ENCODE measurements around the gene SCLY.

Gene SCLY

GRCh38 chr2:238077292-238077691 lies 16.5 kb downstream of the SCLY start:
- Histone ChIP-seq H3K27me3 (ENCODE audit: low read depth, low read length) (no peaks in the 10 kb centered on the region), H3K27ac (ENCODE audit: low read length) (no peak overlapping the region), H3K9me3 (ENCODE audit: control insufficient read depth in 1 of 2, low read length in 2 of 2) (no peaks in the 10 kb centered on the region), H3K36me3 (ENCODE audit: control insufficient read depth in 1 of 2, insufficient read depth in 2 of 2, low read length in 2 of 2) (peaks cover 5 to 23% of the 10 kb centered on the region in 2 donors), H3K4me3 (ENCODE audit: low read depth in 1 of 2, low read length in 2 of 2) (no peak overlapping the region), H3K4me1 (ENCODE audit: control insufficient read depth in 1 of 2, insufficient read depth in 2 of 2, low read length in 2 of 2) (peaks cover 0 to 3% of the 10 kb centered on the region in 2 donors)

- Histone ChIP-seq H3K36me3 (ENCODE audit: control insufficient read depth in 1 of 2, insufficient read depth in 2 of 2, low read length in 2 of 2) (peaks cover 18 to 25% of the 10 kb centered on the region in 2 donors), H3K27me3 (ENCODE audit: low read depth, low read length) (no peaks in the 10 kb centered on the region), H3K27ac (ENCODE audit: low read length) (no peak overlapping the region), H3K4me1 (ENCODE audit: control insufficient read depth in 1 of 2, insufficient read depth in 2 of 2, low read length in 2 of 2) (peaks cover 0 to 4% of the 10 kb centered on the region in 2 donors), H3K9me3 (ENCODE audit: control insufficient read depth in 1 of 2, low read length in 2 of 2) (no peaks in the 10 kb centered on the region), H3K4me3 (ENCODE audit: low read depth in 1 of 2, low read length in 2 of 2) (no peak overlapping the region)
Measured at GRCh38 chr2:238079874-238080327, 19.1 kb downstream of the SCLY start.

- peaks cover 18 to 25% of the 10 kb centered on the region in 2 donors for H3K36me3 ChIP-seq (ENCODE audit: control insufficient read depth in 1 of 2, insufficient read depth in 2 of 2, low read length in 2 of 2)
- peaks cover 0 to 4% of the 10 kb centered on the region in 2 donors for H3K4me1 ChIP-seq (ENCODE audit: control insufficient read depth in 1 of 2, insufficient read depth in 2 of 2, low read length in 2 of 2)
- no peak overlapping the region for H3K27ac ChIP-seq (ENCODE audit: low read length)
- H3K4me3 ChIP-seq (ENCODE audit: low read depth in 1 of 2, low read length in 2 of 2): no peak overlapping the region
- H3K27me3 ChIP-seq (ENCODE audit: low read depth, low read length): no peaks in the 10 kb centered on the region
- H3K9me3 ChIP-seq (ENCODE audit: control insufficient read depth in 1 of 2, low read length in 2 of 2): no peaks in the 10 kb centered on the region
Measured at GRCh38 chr2:238080518-238080917, 19.7 kb downstream of the SCLY start.

GRCh38 chr2:238081150-238081549 lies 20.3 kb downstream of the SCLY start:
- Histone ChIP-seq H3K27me3 (ENCODE audit: low read depth, low read length) (no peaks in the 10 kb centered on the region), H3K9me3 (ENCODE audit: control insufficient read depth in 1 of 2, low read length in 2 of 2) (no peaks in the 10 kb centered on the region), H3K4me3 (ENCODE audit: low read depth in 1 of 2, low read length in 2 of 2) (no peak overlapping the region), H3K27ac (ENCODE audit: low read length) (no peak overlapping the region), H3K4me1 (ENCODE audit: control insufficient read depth in 1 of 2, insufficient read depth in 2 of 2, low read length in 2 of 2) (peaks cover 0 to 4% of the 10 kb centered on the region in 2 donors), H3K36me3 (ENCODE audit: control insufficient read depth in 1 of 2, insufficient read depth in 2 of 2, low read length in 2 of 2) (peaks cover 18 to 25% of the 10 kb centered on the region in 2 donors)

GRCh38 chr2:238081561-238081960 lies 20.8 kb downstream of the SCLY start:
- Histone ChIP-seq H3K4me3 (ENCODE audit: low read depth in 1 of 2, low read length in 2 of 2) (no peak overlapping the region), H3K9me3 (ENCODE audit: control insufficient read depth in 1 of 2, low read length in 2 of 2) (no peaks in the 10 kb centered on the region), H3K27ac (ENCODE audit: low read length) (no peak overlapping the region), H3K36me3 (ENCODE audit: control insufficient read depth in 1 of 2, insufficient read depth in 2 of 2, low read length in 2 of 2) (peaks cover 18 to 25% of the 10 kb centered on the region in 2 donors), H3K4me1 (ENCODE audit: control insufficient read depth in 1 of 2, insufficient read depth in 2 of 2, low read length in 2 of 2) (peaks cover 0 to 4% of the 10 kb centered on the region in 2 donors), H3K27me3 (ENCODE audit: low read depth, low read length) (no peaks in the 10 kb centered on the region)

GRCh38 chr2:238082151-238082550 lies 21.4 kb downstream of the SCLY start:
- peaks cover 0 to 4% of the 10 kb centered on the region in 2 donors for H3K4me1 ChIP-seq (ENCODE audit: control insufficient read depth in 1 of 2, insufficient read depth in 2 of 2, low read length in 2 of 2)
- no peaks in the 10 kb centered on the region for H3K9me3 ChIP-seq (ENCODE audit: control insufficient read depth in 1 of 2, low read length in 2 of 2)
- no peak overlapping the region for H3K4me3 ChIP-seq (ENCODE audit: low read depth in 1 of 2, low read length in 2 of 2)
- no peak overlapping the region for H3K27ac ChIP-seq (ENCODE audit: low read length)
- H3K36me3 ChIP-seq (ENCODE audit: control insufficient read depth in 1 of 2, insufficient read depth in 2 of 2, low read length in 2 of 2): peaks cover 18 to 25% of the 10 kb centered on the region in 2 donors
- no peaks in the 10 kb centered on the region for H3K27me3 ChIP-seq (ENCODE audit: low read depth, low read length)

GRCh38 chr2:238082827-238083226 lies 22.0 kb downstream of the SCLY start:
- peaks cover 18 to 21% of the 10 kb centered on the region in 2 donors for H3K36me3 ChIP-seq (ENCODE audit: control insufficient read depth in 1 of 2, insufficient read depth in 2 of 2, low read length in 2 of 2)
- no peak overlapping the region for H3K27ac ChIP-seq (ENCODE audit: low read length)
- no peaks in the 10 kb centered on the region for H3K27me3 ChIP-seq (ENCODE audit: low read depth, low read length)
- peaks cover 0 to 4% of the 10 kb centered on the region in 2 donors for H3K4me1 ChIP-seq (ENCODE audit: control insufficient read depth in 1 of 2, insufficient read depth in 2 of 2, low read length in 2 of 2)
- H3K4me3 ChIP-seq (ENCODE audit: low read depth in 1 of 2, low read length in 2 of 2): no peak overlapping the region
- no peaks in the 10 kb centered on the region for H3K9me3 ChIP-seq (ENCODE audit: control insufficient read depth in 1 of 2, low read length in 2 of 2)

GRCh38 chr2:238083919-238084318 lies 23.1 kb downstream of the SCLY start:
- Histone ChIP-seq H3K36me3 (ENCODE audit: control insufficient read depth in 1 of 2, insufficient read depth in 2 of 2, low read length in 2 of 2) (peaks cover 18 to 20% of the 10 kb centered on the region in 2 donors), H3K27ac (ENCODE audit: low read length) (no peak overlapping the region), H3K9me3 (ENCODE audit: control insufficient read depth in 1 of 2, low read length in 2 of 2) (no peaks in the 10 kb centered on the region), H3K27me3 (ENCODE audit: low read depth, low read length) (no peaks in the 10 kb centered on the region), H3K4me1 (ENCODE audit: control insufficient read depth in 1 of 2, insufficient read depth in 2 of 2, low read length in 2 of 2) (peaks cover 0 to 4% of the 10 kb centered on the region in 2 donors), H3K4me3 (ENCODE audit: low read depth in 1 of 2, low read length in 2 of 2) (no peak overlapping the region)

- H3K4me3 ChIP-seq (ENCODE audit: low read depth in 1 of 2, low read length in 2 of 2): no peak overlapping the region
- H3K36me3 ChIP-seq (ENCODE audit: control insufficient read depth in 1 of 2, insufficient read depth in 2 of 2, low read length in 2 of 2): peaks cover 18 to 20% of the 10 kb centered on the region in 2 donors
- H3K4me1 ChIP-seq (ENCODE audit: control insufficient read depth in 1 of 2, insufficient read depth in 2 of 2, low read length in 2 of 2): peaks cover 0 to 4% of the 10 kb centered on the region in 2 donors
- no peaks in the 10 kb centered on the region for H3K27me3 ChIP-seq (ENCODE audit: low read depth, low read length)
- no peaks in the 10 kb centered on the region for H3K9me3 ChIP-seq (ENCODE audit: control insufficient read depth in 1 of 2, low read length in 2 of 2)
- no peak overlapping the region for H3K27ac ChIP-seq (ENCODE audit: low read length)
Measured at GRCh38 chr2:238084761-238085160, 24.0 kb downstream of the SCLY start.

- peaks cover 0 to 4% of the 10 kb centered on the region in 2 donors for H3K4me1 ChIP-seq (ENCODE audit: control insufficient read depth in 1 of 2, insufficient read depth in 2 of 2, low read length in 2 of 2)
- H3K27me3 ChIP-seq (ENCODE audit: low read depth, low read length): no peaks in the 10 kb centered on the region
- peaks cover 18 to 20% of the 10 kb centered on the region in 2 donors for H3K36me3 ChIP-seq (ENCODE audit: control insufficient read depth in 1 of 2, insufficient read depth in 2 of 2, low read length in 2 of 2)
- H3K27ac ChIP-seq (ENCODE audit: low read length): no peak overlapping the region
- H3K9me3 ChIP-seq (ENCODE audit: control insufficient read depth in 1 of 2, low read length in 2 of 2): no peaks in the 10 kb centered on the region
- no peak overlapping the region for H3K4me3 ChIP-seq (ENCODE audit: low read depth in 1 of 2, low read length in 2 of 2)
Measured at GRCh38 chr2:238085899-238086298, 25.1 kb downstream of the SCLY start.

- Histone ChIP-seq H3K4me3 (ENCODE audit: low read depth in 1 of 2, low read length in 2 of 2) (no peak overlapping the region), H3K36me3 (ENCODE audit: control insufficient read depth in 1 of 2, insufficient read depth in 2 of 2, low read length in 2 of 2) (peaks cover 13 to 14% of the 10 kb centered on the region in 2 donors), H3K27ac (ENCODE audit: low read length) (no peak overlapping the region), H3K4me1 (ENCODE audit: control insufficient read depth in 1 of 2, insufficient read depth in 2 of 2, low read length in 2 of 2) (peaks cover 0 to 2% of the 10 kb centered on the region in 2 donors), H3K27me3 (ENCODE audit: low read depth, low read length) (no peaks in the 10 kb centered on the region), H3K9me3 (ENCODE audit: control insufficient read depth in 1 of 2, low read length in 2 of 2) (no peaks in the 10 kb centered on the region)
Measured at GRCh38 chr2:238087211-238087610, 26.4 kb downstream of the SCLY start.

GRCh38 chr2:238090887-238091286 lies 30.1 kb downstream of the SCLY start:
- H3K27ac ChIP-seq (ENCODE audit: low read length): no peak overlapping the region
- H3K36me3 ChIP-seq (ENCODE audit: control insufficient read depth in 1 of 2, insufficient read depth in 2 of 2, low read length in 2 of 2): no peaks in the 10 kb centered on the region
- H3K27me3 ChIP-seq (ENCODE audit: low read depth, low read length): no peaks in the 10 kb centered on the region
- no peaks in the 10 kb centered on the region for H3K4me1 ChIP-seq (ENCODE audit: control insufficient read depth in 1 of 2, insufficient read depth in 2 of 2, low read length in 2 of 2)
- H3K9me3 ChIP-seq (ENCODE audit: control insufficient read depth in 1 of 2, low read length in 2 of 2): no peaks in the 10 kb centered on the region
- H3K4me3 ChIP-seq (ENCODE audit: low read depth in 1 of 2, low read length in 2 of 2): no peak overlapping the region
